Activated CD4-positive, CD25-positive, alpha-beta regulatory T cell treated with anti-CD3 and anti-CD28 coated beads, Interleukin-2, amount 50 U/mL, for 16 hours (primary cell): Measurements from ENCODE around the gene GBA3.

Source experiments
- DNase-seq: peaks from one replicate; pipeline ENCODE4 v3.0.0-alpha.2; 2020; ENCODE audit warnings: low read depth, low spot score

The GBA3 gene

GRCh38 chr4:22780317-22780716 lies 87.6 kb downstream of the GBA3 start:
- DNase-seq, result no peak

- no peak for DNase-seq
Observed at GRCh38 chr4:22780797-22781196, 88.1 kb downstream of the GBA3 start.

GRCh38 chr4:22787753-22788375 lies 95.1 kb downstream of the GBA3 start:
- no peak for DNase-seq

- no peak for DNase-seq
Observed at GRCh38 chr4:22790631-22791030, 97.9 kb downstream of the GBA3 start.

GRCh38 chr4:22794732-22795131 lies 102.0 kb downstream of the GBA3 start:
- no peak for DNase-seq

- no peak for DNase-seq
Observed at GRCh38 chr4:22801391-22801790, 108.7 kb downstream of the GBA3 start.

- DNase-seq, result no peak
Observed at GRCh38 chr4:22802876-22803275, 110.1 kb downstream of the GBA3 start.

GRCh38 chr4:22803512-22803911 lies 110.8 kb downstream of the GBA3 start:
- no peak for DNase-seq

- no peak for DNase-seq
Observed at GRCh38 chr4:22814906-22815305, 122.2 kb downstream of the GBA3 start.

GRCh38 chr4:22824091-22824490 lies 131.4 kb downstream of the GBA3 start:
- DNase-seq, result no peak

GRCh38 chr4:22842360-22843018 lies 149.8 kb downstream of the GBA3 start:
- DNase-seq, result no peak

GRCh38 chr4:22848332-22848731 lies 155.6 kb downstream of the GBA3 start:
- no peak for DNase-seq

GRCh38 chr4:22850055-22850454 lies 157.3 kb downstream of the GBA3 start:
- DNase-seq, result no peak

GRCh38 chr4:22850630-22851029 lies 157.9 kb downstream of the GBA3 start:
- no peak for DNase-seq

GRCh38 chr4:22857411-22857810 lies 164.7 kb downstream of the GBA3 start:
- no peak for DNase-seq

GRCh38 chr4:22859318-22859717 lies 166.6 kb downstream of the GBA3 start:
- no peak for DNase-seq
